GM15510 (cell line): ENCODE results near the gene ZNF146.

Source experiments
- POLR2A ChIP-seq: IDR thresholded peaks from 3 replicates; pipeline ENCODE4 v1.6.1; 2011; ENCODE audit warnings: borderline replicate concordance; ENCODE audit not compliant: insufficient read length; ENCODE audit errors: extremely low read depth

Gene ZNF146

GRCh38 chr19:36265064-36265463 is 50.2 kb downstream of the ZNF146 start:
- no peak for TF ChIP-seq POLR2A

GRCh38 chr19:36265856-36266374 is 51.0 kb downstream of the ZNF146 start:
- TF ChIP-seq POLR2A = no peak

GRCh38 chr19:36266375-36266961 is 51.6 kb downstream of the ZNF146 start:
- no peak for TF ChIP-seq POLR2A

GRCh38 chr19:36267061-36267845 is 52.3 kb downstream of the ZNF146 start:
- no peak for TF ChIP-seq POLR2A
